Vagina (tissue), 2 donors: ENCODE measurements around the gene COL5A2. TPM values are rescaled to one million over a fixed set of nuclear protein-coding genes. Genes with fewer than 3 reads are reported as not detected.

Source experiments
- DNase-seq, 2 donors: peaks; one replicate each; pipeline ENCODE4 v3.0.0-alpha.2; 2017; ENCODE audit errors: extremely low spot score in 2 of 2
- H3K27ac ChIP-seq: fragments of 200-600 bp; sonication (generic); one replicate; pipeline ENCODE4 v1.5.1; 2019
- H3K27me3 ChIP-seq: fragments of 200-600 bp; sonication (generic); one replicate; pipeline ENCODE4 v1.5.1; 2019
- H3K36me3 ChIP-seq, 2 donors: fragments of 200-600 bp; sonication (generic); one replicate each; pipeline ENCODE4 v1.5.1; 2017 to 2019
- H3K4me1 ChIP-seq: fragments of 200-600 bp; sonication (generic); one replicate; pipeline ENCODE4 v1.5.1; 2019
- H3K4me3 ChIP-seq, 2 donors: fragments of 200-600 bp; sonication (generic); 1 replicate in 1 of 2; 2 replicates in 1 of 2; pipeline ENCODE4 v1.5.1; 2016 to 2019
- H3K9me3 ChIP-seq: fragments of 200-600 bp; sonication (generic); one replicate; pipeline ENCODE4 v1.5.1; 2019
- POLR2A ChIP-seq, 2 donors: fragments of 450-650 bp; IDR thresholded peaks; one replicate each; pipeline ENCODE4 v1.6.1; 2017; ENCODE audit warnings: antibody characterized with exemption in 2 of 2, mild to moderate bottlenecking in 2 of 2, moderate library complexity in 2 of 2
- POLR2AphosphoS5 ChIP-seq, 2 donors: sonication (generic); formaldehyde crosslinking; IDR thresholded peaks; one replicate each; pipeline ENCODE4 v1.9.0; 2017; ENCODE audit warnings: antibody characterized with exemption in 2 of 2, mild to moderate bottlenecking in 2 of 2, low read depth in 1 of 2; ENCODE audit not compliant: insufficient read depth in 1 of 2
- intact Hi-C: fragments of 100-400 bp; cut with DNase I; formaldehyde crosslinking; loops from one replicate; pipeline ENCODE4 v1.15.1; 2023
- total RNA-seq: library from RNA; depleted of rRNA; stranded (reverse); fragments of >200 nt; gene quantifications from one replicate; pipeline ENCODE4 v1.2.3, GENCODE V29; 2016
- TF ChIP-seq, protein P1 (sequence below), 3 experiments: fragments of 450-650 bp in 2 of 3; fragments of 200-600 bp in 1 of 3; sonication (generic) in 1 of 3; IDR thresholded peaks; one replicate each; pipeline ENCODE4 v1.5.1; 2017 to 2019; ENCODE audit warnings: antibody characterized with exemption in 3 of 3, mild to moderate bottlenecking in 2 of 3, moderate library complexity in 2 of 3

The COL5A2 gene
- total RNA-seq, 1 donor from 2014 or later = 33.1 TPM

DNA sequence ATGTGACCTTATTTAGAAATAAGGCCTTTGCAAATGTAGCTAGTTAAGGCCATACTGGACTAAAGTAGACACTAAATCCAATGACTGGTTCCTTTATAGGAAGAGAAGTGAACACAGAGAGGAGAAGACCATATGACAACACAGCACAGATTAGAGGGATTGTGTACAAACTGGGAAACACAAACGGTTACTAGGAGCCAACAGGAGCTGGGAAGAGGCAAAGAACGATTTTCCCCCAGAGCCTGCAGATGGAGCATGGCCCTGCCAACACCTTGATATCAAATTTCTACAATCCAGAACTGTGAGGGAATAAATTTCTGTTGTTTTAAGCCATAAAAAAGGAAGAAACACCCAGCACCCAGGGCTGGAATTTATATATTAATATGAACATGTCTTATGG lies 38.7 kb upstream of the COL5A2 start:
- TF ChIP-seq, protein P1, sequence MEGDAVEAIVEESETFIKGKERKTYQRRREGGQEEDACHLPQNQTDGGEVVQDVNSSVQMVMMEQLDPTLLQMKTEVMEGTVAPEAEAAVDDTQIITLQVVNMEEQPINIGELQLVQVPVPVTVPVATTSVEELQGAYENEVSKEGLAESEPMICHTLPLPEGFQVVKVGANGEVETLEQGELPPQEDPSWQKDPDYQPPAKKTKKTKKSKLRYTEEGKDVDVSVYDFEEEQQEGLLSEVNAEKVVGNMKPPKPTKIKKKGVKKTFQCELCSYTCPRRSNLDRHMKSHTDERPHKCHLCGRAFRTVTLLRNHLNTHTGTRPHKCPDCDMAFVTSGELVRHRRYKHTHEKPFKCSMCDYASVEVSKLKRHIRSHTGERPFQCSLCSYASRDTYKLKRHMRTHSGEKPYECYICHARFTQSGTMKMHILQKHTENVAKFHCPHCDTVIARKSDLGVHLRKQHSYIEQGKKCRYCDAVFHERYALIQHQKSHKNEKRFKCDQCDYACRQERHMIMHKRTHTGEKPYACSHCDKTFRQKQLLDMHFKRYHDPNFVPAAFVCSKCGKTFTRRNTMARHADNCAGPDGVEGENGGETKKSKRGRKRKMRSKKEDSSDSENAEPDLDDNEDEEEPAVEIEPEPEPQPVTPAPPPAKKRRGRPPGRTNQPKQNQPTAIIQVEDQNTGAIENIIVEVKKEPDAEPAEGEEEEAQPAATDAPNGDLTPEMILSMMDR (IDR thresholded peaks at IDR 0.05) = no peak
- TF ChIP-seq POLR2AphosphoS5 (IDR thresholded peaks at IDR 0.05; ENCODE audit: insufficient read depth in 1 of 2, low read depth in 1 of 2) (no peak), POLR2A (IDR thresholded peaks at IDR 0.05) (no peak)
- Histone ChIP-seq H3K27ac (no peak overlapping the region), H3K9me3 (no peaks in the 10 kb centered on the region), H3K27me3 (no peaks in the 10 kb centered on the region), H3K36me3 (no peaks in the 10 kb centered on the region), H3K4me1 (no peaks in the 10 kb centered on the region), H3K4me3 (no peak overlapping the region)
- intact Hi-C loops = no loop called here
- DNase-seq = no peak

DNA sequence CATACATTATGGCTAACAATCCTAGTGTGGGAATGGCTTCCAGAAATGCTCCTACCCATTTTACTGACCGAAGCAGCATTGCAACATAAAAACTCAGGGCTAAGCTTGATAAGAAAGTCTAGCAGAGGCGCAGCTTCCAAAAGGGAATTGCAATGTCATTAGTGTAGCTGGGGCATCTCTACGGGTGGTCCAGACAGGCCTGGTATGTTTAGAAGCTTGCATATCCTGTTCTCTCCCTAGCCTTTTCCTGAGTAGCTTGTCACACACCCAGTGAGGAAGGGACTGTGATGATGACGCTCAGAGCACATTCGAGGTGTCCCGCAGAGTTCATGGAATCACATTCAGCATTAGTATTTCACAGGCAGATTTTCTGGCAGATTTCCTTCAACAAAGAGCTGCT lies 38.0 kb upstream of the COL5A2 start:
- no peak overlapping the region for H3K4me3 ChIP-seq
- no peak overlapping the region for H3K27ac ChIP-seq
- TF ChIP-seq, protein P1 (IDR thresholded peaks at IDR 0.05) = no peak
- TF ChIP-seq POLR2A (IDR thresholded peaks at IDR 0.05) (no peak), POLR2AphosphoS5 (IDR thresholded peaks at IDR 0.05; ENCODE audit: insufficient read depth in 1 of 2, low read depth in 1 of 2) (no peak)
- H3K36me3 ChIP-seq = no peaks in the 10 kb centered on the region
- H3K27me3 ChIP-seq = no peaks in the 10 kb centered on the region
- DNase-seq = no peak
- H3K4me1 ChIP-seq = no peaks in the 10 kb centered on the region
- intact Hi-C loops = no loop called here
- H3K9me3 ChIP-seq = no peaks in the 10 kb centered on the region

- TF ChIP-seq, protein P1 (IDR thresholded peaks at IDR 0.05) = no peak
- TF ChIP-seq POLR2A (IDR thresholded peaks at IDR 0.05) (no peak), POLR2AphosphoS5 (IDR thresholded peaks at IDR 0.05; ENCODE audit: insufficient read depth in 1 of 2, low read depth in 1 of 2) (no peak)
- H3K9me3 ChIP-seq = no peaks in the 10 kb centered on the region
- no peak for DNase-seq
- H3K27me3 ChIP-seq = no peaks in the 10 kb centered on the region
- no peaks in the 10 kb centered on the region for H3K36me3 ChIP-seq
- intact Hi-C loops = no loop called here
- no peak overlapping the region for H3K27ac ChIP-seq
- no peaks in the 10 kb centered on the region for H3K4me1 ChIP-seq
- H3K4me3 ChIP-seq = no peak overlapping the region
Observed at GRCh38 chr2:189217051-189217450, 37.5 kb upstream of the COL5A2 start.

DNA sequence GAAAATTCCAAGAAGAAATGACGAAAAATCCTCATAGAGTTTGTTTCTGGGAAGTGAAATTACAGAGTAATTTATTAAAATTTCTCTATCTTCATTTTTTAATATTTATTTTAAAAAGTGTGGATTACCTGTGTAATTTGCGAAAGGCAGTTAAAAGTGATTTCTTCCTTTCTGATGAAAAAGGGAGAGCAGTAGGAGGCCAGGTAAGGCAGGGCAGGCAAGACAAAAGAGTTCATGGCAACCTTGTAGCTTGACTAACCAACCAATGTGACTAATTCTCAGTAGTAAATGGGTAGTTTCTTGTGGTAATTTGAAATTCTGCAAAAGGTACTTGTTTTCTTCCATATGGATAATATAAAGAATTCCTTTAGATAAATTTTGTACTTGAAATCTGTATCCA lies 34.9 kb upstream of the COL5A2 start:
- Histone ChIP-seq H3K9me3 (no peaks in the 10 kb centered on the region), H3K4me3 (no peak overlapping the region), H3K27me3 (no peaks in the 10 kb centered on the region), H3K27ac (no peak overlapping the region), H3K36me3 (no peaks in the 10 kb centered on the region), H3K4me1 (peaks cover 6% of the 10 kb centered on the region)
- intact Hi-C loops = no loop called here
- DNase-seq = no peak
- TF ChIP-seq POLR2A (IDR thresholded peaks at IDR 0.05) (no peak), POLR2AphosphoS5 (IDR thresholded peaks at IDR 0.05; ENCODE audit: insufficient read depth in 1 of 2, low read depth in 1 of 2) (no peak)
- TF ChIP-seq, protein P1 (IDR thresholded peaks at IDR 0.05) = no peak

GRCh38 chr2:189213250-189213649 lies 33.7 kb upstream of the COL5A2 start:
- intact Hi-C loops = no loop called here
- no peak overlapping the region for H3K4me3 ChIP-seq
- H3K36me3 ChIP-seq = no peaks in the 10 kb centered on the region
- H3K27ac ChIP-seq = no peak overlapping the region
- DNase-seq = no peak
- peaks cover 15% of the 10 kb centered on the region for H3K4me1 ChIP-seq
- no peaks in the 10 kb centered on the region for H3K27me3 ChIP-seq
- no peak for TF ChIP-seq POLR2A (IDR thresholded peaks at IDR 0.05)
- TF ChIP-seq, protein P1 (IDR thresholded peaks at IDR 0.05) = no peak
- no peak for TF ChIP-seq POLR2AphosphoS5 (IDR thresholded peaks at IDR 0.05; ENCODE audit: insufficient read depth in 1 of 2, low read depth in 1 of 2)
- no peaks in the 10 kb centered on the region for H3K9me3 ChIP-seq
